ENCODE data around the gene MYH11.
A peak's percentile ranks its signal among the peaks of the same experiment; 100 is the strongest.
"Not testable (repeated sequence)": the region's sequence is repeated elsewhere in the genome, so short reads cannot be mapped to it uniquely, and the experiment has no call there.

The MYH11 gene

GRCh38 chr16:15874745-15875314 is 18.0 kb upstream of the MYH11 start:
- peak; percentile 51 for DNase-seq

DNA sequence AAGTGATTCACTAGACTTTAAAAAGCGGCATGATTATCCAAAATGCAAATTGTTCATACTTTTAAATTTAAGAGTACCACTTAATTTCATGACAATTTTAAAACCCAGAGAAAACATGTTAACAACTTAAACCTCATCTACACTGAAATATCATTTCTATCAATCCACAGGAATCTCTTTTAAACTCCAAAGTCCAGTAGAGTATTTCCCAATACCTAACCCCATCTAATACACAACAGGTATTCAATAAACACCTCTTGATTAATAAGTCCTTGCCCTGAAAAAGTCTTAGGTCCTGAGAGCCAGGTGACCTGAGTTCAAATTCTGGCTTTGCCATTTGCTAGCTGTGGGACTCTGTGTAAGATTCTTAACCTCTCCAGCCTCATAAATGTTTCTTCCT is 16.9 kb upstream of the MYH11 start:
- DNase-seq: no peak

DNA sequence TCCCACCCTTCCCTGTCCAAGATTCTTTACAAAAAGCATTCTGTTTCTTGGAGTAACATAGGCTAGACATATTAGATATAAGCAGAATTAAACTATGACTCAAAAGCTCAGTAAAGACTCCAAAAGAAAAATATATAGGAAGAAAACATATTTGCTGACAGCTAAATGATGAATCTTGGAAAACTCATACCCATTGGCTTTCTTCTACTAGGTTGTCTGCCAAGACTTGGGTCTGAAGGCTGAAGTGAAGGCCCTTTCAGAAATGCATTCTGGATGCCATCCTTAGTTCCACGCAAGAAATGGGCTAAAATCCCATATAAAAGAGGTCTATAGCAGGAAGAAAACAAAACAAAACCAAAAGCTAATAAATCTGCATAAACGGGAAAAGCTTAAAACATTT is 16.5 kb upstream of the MYH11 start:
- no peak for DNase-seq

DNA sequence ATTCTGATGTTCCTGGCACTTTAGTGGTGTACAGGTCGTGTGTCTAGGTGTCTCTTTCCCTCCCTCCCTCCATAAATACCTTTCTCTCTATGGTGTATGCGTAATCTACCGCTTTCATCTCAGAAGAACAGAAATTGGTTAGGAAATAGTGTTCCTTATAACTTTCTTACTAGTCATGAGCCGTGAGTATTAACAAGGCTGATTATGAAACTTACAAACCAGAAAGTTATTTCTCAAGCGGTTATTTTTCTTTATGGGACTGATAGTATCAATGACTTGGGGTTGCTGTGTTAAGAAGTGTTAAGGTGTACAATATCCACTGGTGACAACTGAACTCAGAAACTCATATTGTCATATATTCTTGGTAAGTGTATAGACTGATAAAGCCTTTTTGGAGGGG is 13.2 kb upstream of the MYH11 start:
- DNase-seq: no peak

DNA sequence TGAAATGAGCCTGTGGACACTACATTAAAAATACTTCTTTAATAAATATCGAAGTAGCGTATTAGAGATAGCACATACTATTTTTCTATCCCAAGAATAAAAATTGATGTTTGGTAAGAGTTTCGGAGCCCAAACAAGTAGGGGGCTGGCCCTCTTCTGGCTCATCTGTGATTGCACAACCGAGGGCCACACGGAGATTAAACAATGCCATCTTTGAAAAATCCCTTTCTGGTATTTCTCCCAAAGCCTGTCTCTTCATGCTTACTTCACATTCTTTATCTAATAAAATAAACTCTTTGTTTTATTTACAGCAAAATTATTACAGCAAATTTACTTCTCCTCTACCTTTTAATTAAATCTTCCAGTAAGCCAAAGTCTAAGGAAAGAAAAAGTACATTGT is 9.6 kb upstream of the MYH11 start:
- no peak for DNase-seq

DNA sequence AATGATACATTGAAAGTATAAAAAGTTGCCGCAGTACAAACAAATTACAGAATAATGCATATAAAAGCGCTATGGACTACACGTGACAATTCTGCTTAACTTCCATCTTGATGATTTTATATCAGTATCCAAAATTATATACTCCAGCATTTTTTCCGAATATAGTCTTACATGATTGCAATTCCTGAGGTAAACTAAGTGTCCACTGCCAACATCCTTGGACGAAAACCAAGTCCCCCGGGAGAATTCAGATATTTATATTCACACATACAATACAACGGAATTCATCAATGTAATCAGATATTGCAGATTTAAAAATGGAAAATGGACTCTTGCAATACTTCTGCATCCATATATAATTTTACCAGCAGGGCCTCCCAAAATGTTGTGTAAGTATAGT is 8.9 kb upstream of the MYH11 start:
- no peak for DNase-seq

GRCh38 chr16:15864939-15865338 is 8.1 kb upstream of the MYH11 start:
- no peak for DNase-seq

DNA sequence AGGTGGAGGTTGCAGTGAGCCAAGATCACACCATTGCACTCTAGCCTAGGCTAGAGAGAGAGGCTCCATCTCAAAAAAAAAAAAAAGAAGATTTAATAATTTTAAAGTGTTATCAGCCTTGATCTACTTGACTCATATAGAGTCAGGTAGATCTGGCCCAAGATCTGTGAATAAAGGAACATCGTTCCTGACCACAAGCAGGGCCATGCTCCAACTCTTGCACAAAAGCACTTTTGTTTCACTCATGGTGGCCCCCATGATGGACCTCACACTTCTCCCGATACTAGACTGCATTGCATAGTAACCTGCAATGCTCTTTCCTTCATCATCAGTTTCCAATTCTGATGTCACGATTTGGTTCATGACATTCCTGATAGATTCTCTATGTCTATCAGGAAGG is 5.2 kb upstream of the MYH11 start:
- DNase-seq: no peak

DNA sequence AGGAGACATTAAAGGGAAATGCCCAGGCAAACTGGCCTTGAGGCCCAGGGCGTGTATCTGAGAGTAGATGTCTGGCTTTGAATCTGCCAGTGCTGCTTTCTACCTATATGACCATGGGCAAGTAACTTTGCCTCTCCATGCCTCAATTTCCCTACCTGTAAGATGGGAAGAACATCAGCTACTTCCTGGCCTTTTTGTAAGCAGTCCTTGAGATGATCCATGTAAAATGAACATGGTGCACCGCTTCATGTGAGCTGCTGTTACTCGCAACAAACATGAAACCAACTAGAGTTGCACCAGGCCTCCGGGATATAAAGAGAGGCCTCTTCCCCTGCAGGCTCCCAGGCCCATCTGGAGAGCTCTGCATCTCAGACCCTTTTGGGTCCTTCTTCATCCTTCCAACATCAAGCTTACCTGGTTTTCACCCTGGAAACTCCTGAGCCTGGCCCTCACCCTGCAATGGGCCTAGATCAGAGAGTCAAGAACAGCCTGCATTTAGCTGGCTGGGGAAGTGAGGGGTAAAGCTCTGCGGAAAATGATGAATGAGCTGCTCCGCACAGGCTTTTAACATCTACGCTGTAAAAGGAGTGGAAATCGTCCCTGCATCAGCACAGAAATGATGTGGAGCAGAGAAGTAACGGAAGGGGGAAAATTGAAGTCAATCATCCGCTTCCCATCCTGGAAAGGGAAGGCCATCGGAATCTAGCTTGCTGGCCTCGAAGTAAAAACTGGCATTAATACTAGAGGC is 2.3 kb upstream of the MYH11 start:
- DNase-seq: no peak

DNA sequence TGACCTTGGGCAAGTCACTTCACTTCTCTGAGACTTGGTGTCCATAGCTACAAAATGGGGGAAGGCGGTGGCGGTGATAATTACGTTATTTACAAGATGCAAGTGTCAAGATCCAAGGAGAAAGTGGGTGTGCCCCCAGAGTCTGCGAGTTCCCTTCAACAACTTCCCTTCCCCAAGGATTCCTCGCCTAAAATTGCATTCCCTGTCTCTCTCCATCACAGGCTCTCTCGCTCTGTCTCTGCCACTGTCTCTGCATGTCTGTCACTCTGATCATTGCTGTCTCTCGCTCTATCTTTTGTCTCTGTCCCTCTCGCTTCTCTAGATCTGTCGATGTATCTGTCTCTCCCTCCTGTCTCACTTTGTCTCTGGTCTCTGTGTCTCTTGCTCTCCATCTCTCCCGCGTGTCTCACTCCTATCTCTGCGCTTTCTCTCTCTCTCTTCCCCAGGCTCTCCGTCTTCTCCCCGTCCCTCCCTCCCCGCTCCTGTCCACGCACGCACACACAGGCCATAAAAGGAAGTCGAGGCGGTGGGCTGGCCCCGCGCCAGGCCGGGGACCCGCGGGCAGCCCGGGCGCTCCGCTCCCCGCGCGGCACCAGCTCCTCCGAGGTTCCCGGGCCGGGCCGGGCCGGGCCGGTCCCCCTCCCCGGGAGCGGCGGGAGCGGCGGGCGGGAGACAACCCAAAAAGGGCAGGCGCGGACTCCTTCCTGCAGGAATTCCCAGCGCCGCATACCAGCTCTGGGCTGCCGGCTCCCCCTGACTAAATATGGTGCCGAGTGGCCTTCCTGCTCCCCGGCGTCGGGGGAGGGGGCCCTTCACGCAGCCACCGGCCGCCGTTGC is 1.1 kb upstream of the MYH11 start:
- no peak for DNase-seq

DNA sequence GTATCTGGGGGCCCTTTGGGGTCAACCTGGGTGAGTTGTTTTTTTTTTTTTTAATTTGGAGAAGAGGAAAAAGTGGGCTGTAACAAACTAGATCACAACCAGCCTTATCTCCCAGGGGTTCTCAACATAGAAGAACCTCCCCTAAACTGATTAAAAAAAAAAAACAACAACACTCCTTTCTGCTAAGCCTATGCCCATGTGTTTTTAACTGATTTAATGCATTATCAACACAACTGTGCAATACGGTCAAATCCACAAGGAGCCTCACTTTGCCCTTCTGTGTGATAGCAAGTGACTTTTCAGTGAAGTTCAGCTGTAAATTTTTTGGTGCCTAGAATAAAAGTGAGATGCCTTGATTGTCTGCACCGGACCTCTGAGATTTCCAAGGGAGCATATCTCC is 646 bp downstream of the MYH11 start:
- no peak for DNase-seq

- no peak for DNase-seq
These were observed 1.2 kb downstream of the MYH11 start for GRCh38 chr16:15855704-15856003.

GRCh38 chr16:15854906-15855703 is 1.7 kb downstream of the MYH11 start:
- DNase-seq: no peak

- DNase-seq: no peak
These were observed 2.8 kb downstream of the MYH11 start for GRCh38 chr16:15854061-15854460.

GRCh38 chr16:15853021-15853420 is 3.8 kb downstream of the MYH11 start:
- no peak for DNase-seq

DNA sequence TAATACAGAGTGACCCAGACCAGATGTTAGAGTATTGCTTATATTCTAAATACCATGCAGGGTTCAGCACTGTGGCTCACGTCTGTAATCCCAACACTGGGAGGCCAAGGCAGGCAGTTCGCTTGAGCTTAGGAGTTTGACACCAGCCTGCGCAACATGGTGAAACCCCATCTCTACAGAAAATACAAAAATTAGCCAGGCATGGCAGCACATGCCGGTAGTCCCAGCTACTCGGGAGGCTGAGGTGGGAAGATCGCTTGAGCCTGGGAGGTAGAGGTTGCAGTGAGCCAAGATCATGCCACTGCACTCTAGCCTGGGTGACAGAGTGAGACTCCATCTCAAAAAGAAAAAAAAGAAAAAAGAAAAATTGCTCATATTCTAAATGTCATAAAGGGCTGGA is 6.3 kb downstream of the MYH11 start:
- not testable (repeated sequence) for DNase-seq

- DNase-seq: no peak
These were observed 7.4 kb downstream of the MYH11 start for GRCh38 chr16:15849209-15849981.

- DNase-seq: no peak
These were observed 9.1 kb downstream of the MYH11 start for GRCh38 chr16:15847611-15848175.

DNA sequence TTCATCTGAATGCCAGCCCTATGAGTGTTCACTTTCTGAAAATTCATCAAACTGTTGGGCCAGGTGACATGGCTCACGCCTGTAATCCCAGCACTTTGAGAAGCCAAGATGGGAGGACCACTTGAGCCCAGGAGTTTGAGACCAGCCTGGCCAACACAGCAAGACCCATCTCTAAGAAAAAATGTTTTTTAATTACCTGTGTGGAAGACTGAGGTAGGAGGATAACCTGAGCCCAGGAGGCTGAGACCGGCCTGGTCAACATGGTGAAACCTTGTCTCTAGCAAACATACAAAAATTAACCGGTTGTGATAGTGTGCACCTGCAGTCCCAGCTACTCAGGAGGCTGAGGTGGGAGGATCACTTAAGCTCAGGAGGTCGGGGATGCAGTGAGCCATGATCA is 10.3 kb downstream of the MYH11 start:
- no peak for DNase-seq

DNA sequence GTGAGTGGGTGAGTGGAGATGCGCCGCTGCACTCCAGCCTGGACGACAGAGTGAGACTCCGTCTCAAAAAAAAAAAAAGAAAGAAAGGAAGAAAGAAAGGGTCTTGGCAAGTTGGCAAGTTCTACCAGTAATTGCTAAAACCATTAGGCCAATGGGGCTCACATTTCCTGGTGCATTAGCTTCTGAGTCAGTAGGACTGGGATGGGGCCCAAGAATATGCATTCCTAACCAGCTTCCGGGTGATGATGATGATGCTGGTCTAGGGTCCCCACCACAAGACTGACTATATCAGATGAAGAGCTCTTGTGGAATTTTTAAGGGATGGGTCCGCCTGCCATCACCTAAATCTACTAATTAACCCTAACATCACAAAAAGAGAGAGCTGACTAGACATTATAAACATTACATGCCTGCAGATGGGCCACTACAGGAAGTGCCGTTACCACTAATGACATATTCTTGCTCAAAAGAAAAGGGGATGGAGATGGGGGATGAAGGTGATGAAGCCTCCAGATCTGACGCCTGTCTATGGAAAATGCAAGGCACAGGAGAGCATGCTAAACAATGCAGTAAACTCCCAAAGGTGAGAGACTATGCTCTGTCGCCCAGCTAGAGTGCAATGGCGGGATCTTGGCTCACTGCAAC is 13.1 kb downstream of the MYH11 start:
- no peak for DNase-seq

DNA sequence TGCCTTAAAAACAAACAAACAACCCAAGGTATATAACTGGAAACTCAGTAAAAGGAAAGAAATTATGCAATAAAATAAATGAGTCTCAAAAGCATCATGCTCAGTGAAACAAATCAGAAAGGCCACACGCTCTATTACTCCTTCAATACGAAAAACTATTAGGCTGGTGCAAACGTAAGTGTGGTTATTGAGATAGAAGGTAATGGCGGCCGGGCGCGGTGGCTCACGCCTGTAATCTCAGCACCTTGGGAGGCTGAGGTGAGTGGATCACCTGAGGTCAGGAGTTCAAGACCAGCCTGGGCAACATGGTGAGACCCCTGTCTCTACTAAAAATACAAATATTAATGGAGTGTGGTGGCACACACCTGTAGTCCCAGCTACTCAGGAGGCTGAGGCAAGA is 17.6 kb downstream of the MYH11 start:
- not testable (repeated sequence) for DNase-seq

DNA sequence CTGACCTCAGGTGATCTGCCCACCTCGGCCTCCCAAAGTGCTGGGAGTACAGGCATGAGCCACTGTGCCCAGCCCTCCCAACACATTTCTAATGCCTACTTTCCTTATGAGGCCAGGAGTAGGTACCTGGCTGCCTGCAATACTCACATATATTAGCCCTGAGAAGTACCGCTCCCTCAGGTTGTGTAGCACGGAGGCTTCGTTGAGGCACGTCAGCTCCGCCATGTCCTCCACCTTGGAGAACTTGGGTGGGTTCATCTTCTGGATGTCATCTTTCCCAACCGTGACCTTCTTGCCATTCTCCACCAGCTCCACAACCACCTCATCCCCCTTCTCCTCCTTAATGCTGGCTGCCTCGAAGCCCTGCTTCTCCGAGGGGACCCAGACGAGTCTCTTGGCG is 19.1 kb downstream of the MYH11 start:
- no peak for DNase-seq

Measured in NCI-H510A treated with DMSO at 0.1 percent for 48 hours (cell line).